Activated naive CD4-positive, alpha-beta T cell treated with anti-CD3 and anti-CD28 coated beads, Interleukin-2, amount 10 ng/mL, durations not matched to agents 5 hours and 36 hours (primary cell): ENCODE measurements around the gene HADHA. TPM values are rescaled to one million over a fixed set of nuclear protein-coding genes. Genes with fewer than 3 reads are reported as not detected.

Experiments used
- total RNA-seq, 2 experiments: library from RNA; stranded (reverse); gene quantifications; one replicate each; pipeline ENCODE4 v1.2.3, GENCODE V29; 2021

The HADHA gene
- total RNA-seq: 100 to 1,000 TPM; 127 to 131 TPM

DNA sequence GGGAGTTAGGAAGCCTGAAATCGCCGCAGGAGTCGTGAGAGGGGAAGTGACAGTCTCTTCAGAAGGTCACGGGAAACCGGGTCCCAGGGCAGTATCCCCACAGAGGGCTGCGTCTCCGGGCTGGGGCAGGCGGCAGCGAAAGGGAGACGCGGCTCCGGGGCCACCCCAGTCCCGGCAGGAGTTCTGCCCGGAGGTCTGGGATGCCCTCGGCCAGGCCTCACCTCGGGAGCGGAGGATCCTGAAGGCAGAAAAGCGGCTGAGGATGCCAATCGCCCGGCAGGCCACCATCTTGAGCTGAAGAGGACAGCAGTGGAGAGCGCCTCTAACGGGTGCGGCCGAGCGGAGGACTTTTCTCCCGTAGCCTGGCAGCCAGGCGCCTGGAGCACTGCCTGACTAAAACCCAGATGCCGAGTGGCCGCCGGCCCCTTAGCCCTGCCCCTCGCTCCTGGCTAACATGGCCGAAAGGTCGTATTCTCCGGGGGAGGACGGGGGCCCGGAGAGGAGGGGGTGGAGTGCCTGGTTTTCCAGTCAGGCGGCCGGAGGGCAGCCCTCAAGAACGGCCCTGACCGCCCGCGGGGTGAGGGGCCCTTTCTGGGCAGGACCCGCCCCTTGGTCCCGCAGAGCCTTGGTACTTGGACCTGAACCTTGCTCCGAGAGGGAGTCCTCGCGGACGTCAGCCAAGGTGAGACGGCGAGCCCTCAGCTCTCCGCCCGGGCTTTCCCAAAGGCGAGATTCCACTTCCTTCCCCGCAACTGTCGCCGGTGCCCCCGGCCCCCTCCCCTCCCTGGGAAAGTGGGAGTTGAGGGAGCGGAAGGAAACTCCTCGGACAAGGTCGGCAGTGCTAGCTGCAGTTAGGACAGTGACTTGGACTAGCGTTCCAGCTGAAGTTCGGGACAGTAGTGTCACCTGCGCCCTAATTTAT lies at the start of gene HADHA, which contains the start of gene HADHB:
TSS of gene HADHA (minus strand) at position 324 of the 922 bp plus-strand sequence. CDS start at position 288, 36 bp downstream.
TSS of gene HADHB (plus strand) at position 631 of the 922 bp plus-strand sequence. CDS start 9,316 bp downstream, outside the sequence.

DNA sequence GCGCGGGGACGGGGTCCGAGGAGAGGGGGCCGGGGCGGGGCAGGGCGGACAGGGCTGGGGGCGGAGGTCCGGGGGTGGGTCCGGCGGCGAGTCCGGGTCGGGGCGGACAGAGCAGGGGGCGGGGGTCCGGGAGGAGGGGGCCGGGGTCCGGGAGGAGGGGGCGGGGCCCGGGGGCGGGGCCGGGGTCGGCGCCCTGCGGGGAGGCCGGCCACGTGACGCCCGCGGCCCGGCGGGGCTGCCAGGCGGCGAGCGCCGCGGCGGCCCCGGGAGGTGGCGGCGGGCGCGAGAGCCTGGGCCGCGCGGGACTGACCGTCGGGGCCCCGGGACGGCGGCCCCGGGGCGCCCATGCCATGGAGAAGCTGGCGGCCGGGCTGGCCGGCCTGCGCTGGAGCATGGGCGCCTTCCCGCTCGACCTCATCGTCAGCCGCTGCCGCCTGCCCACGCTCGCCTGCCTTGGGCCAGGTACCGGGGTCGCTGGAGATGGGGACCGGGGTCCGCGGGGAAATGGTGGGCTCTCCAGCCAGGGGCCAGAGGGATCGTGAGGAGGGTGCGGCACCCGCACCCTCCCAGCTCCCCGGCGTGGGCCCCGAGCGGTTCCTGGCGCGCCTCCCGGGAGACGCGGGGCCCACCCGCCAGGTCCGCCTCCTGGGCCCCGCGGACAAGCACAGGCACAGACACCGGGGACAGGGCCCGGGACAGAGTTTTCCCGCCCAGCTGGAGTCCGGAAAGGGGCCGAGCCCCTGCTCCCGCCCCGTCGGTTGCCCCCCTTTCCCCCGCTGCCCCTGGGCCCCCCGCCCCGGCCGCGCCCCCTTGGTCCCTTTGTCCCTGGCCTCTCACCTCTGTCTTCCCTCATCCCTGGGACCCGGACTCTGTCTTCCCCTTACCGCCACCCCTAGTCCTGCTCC lies 71.3 kb downstream of the HADHA start, which contains the start of gene GAREM2:
TSS of gene GAREM2 (plus strand) at position 218 of the 905 bp plus-strand sequence. CDS start at position 351, 133 bp downstream.

Other genes with a start within 250 kb of the HADHA start
- 10 to 100 TPM; 87.2 to 90.3 TPM for gene RAB10, start 210.5 kb downstream of the HADHA start, total RNA-seq
- 1 to 10 TPM; 2.7 to 5.7 TPM for gene GAREM2, start 71.5 kb downstream of the HADHA start, total RNA-seq
- 10 to 100 TPM; 59.5 to 66.6 TPM for gene HADHB, start 307 bp upstream of the HADHA start, total RNA-seq
- 10 to 100 TPM; 20.4 to 25.6 TPM for gene SELENOI, start 101.5 kb upstream of the HADHA start, total RNA-seq
- gene ADGRF3, start 102.2 kb upstream of the HADHA start, total RNA-seq: 1 to 10 TPM; 5.2 to 5.9 TPM
- not detected for gene DRC1, start 157.3 kb upstream of the HADHA start, total RNA-seq
- gene OTOF, start 233.5 kb upstream of the HADHA start, total RNA-seq: under 1 TPM; 0.67 to 0.96 TPM